Stimulated activated CD8-positive, alpha-beta memory T cell treated with anti-CD3 and anti-CD28 coated beads, Interleukin-7, amount 100 ng/mL, for 24 hours (primary cell): ENCODE data around the gene SMYD3.
"Not testable (repeated sequence)": the region's sequence is repeated elsewhere in the genome, so short reads cannot be mapped to it uniquely, and the experiment has no call there.

Experiments used
- DNase-seq: peaks from one replicate; pipeline ENCODE4 v3.0.0-alpha.2; 2020; ENCODE audit warnings: low read depth

The SMYD3 gene

GRCh38 chr1:245715291-245715701 lies 791.8 kb downstream of the SMYD3 start:
- DNase-seq: no peak

- DNase-seq: not testable (repeated sequence)
Measured at GRCh38 chr1:245714027-245714426, 793.1 kb downstream of the SMYD3 start.

GRCh38 chr1:245710961-245711903 lies 795.8 kb downstream of the SMYD3 start:
- DNase-seq: no peak

- no peak for DNase-seq
Measured at GRCh38 chr1:245707941-245708340, 799.1 kb downstream of the SMYD3 start.

GRCh38 chr1:245704765-245705164 lies 802.3 kb downstream of the SMYD3 start:
- no peak for DNase-seq

- no peak for DNase-seq
Measured at GRCh38 chr1:245704341-245704740, 802.7 kb downstream of the SMYD3 start.

- DNase-seq: no peak
Measured at GRCh38 chr1:245702346-245702745, 804.7 kb downstream of the SMYD3 start.

GRCh38 chr1:245701631-245702030 lies 805.4 kb downstream of the SMYD3 start:
- DNase-seq: no peak

- no peak for DNase-seq
Measured at GRCh38 chr1:245700631-245701030, 806.4 kb downstream of the SMYD3 start.
